ENCODE data around the gene TEX9.

GRCh38 chr15:56468401-56468800 lies 103.2 kb downstream of the TEX9 start:
- no peak for TF ChIP-seq POLR2AphosphoS5 (IDR thresholded peaks at IDR 0.05)
- no peak for TF ChIP-seq EP300 (IDR thresholded peaks at IDR 0.05; ENCODE audit: low read depth)
- TF ChIP-seq CTCF (IDR thresholded peaks at IDR 0.05): no peak
- TF ChIP-seq POLR2A (IDR thresholded peaks at IDR 0.05): no peak

All from transverse colon (tissue), 4 donors.